Measurements from ENCODE around the gene FNBP1L.

FNBP1L gene

DNA sequence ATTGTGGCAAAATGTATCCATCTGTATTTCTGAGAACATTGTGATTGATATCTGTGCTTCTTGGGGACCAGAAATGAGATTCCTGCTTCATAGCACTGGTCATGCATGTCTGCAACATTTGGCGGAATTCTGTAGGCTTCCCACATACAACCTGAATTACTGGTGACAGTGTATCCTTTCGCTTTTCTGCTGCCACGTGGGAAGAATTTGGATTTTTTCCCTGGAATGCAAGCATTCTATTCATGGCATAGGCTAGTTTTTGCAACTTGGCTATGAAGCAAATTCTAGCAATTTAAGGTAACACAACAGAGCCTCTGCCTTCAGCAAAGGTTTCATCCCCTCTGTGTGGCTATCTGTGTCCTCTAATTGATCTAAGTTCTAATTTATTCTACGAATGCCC is 147.8 kb downstream of the FNBP1L start:
- no peak for DNase-seq

- DNase-seq = no peak
These were observed 148.6 kb downstream of the FNBP1L start for GRCh38 chr1:93596329-93597089.

GRCh38 chr1:93597709-93598108 is 149.8 kb downstream of the FNBP1L start:
- DNase-seq = no peak

- no peak for DNase-seq
These were observed 150.5 kb downstream of the FNBP1L start for GRCh38 chr1:93598396-93598795.

- DNase-seq = no peak
These were observed 151.0 kb downstream of the FNBP1L start for GRCh38 chr1:93598861-93599439.

- DNase-seq = no peak
These were observed 151.6 kb downstream of the FNBP1L start for GRCh38 chr1:93599479-93599878.

DNA sequence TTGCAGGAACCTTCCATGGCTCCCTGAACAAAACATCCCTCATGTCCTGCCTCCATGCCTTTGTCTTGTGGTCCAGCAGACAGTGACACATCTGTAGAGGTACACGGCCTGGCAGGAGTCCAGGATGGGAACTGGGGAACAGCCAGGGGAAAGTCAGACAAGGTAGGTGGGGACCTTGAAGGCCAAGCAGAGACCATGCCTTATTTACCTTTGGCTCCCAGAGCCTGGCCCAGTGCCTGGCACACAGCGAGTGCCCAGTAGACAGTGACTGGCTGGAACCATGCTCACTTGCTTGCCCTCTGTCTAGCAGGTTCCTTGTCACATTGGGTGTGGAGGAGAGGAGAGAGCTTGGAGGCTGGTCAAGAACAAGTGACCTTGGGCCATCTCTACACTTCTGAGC is 152.7 kb downstream of the FNBP1L start:
- no peak for DNase-seq

DNA sequence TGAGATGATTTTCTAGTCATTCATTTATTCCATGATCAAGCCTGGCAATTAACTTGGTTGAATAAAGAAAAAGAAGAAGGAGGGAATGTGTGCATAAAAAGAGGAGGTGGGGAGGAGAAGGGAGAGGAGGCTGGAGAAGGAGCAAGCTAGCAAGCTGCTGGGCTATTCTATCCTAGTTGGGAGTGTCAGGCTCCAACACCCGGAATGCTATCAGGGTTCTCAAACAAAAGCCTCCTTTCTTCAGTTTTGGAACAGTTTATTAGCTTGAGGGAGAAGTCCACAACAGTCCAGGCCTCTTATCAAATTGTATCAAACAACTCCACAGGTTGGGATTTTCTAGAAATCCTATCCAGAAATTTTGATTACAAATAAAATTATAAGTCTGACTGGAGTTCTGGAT is 153.8 kb downstream of the FNBP1L start:
- no peak for DNase-seq

GRCh38 chr1:93602101-93602500 is 154.2 kb downstream of the FNBP1L start:
- DNase-seq = no peak

GRCh38 chr1:93603106-93603505 is 155.2 kb downstream of the FNBP1L start:
- no peak for DNase-seq

- DNase-seq = no peak
These were observed 155.7 kb downstream of the FNBP1L start for GRCh38 chr1:93603601-93604000.
